ENCODE data around the gene GPR68.
"Not testable (repeated sequence)": the region's sequence is repeated elsewhere in the genome, so short reads cannot be mapped to it uniquely, and the experiment has no call there.

GPR68 gene

GRCh38 chr14:91228112-91229004 lies 16.1 kb downstream of the GPR68 start:
- peak; percentile 88 to 91 for DNase-seq

- peak; percentile 33 to 46 for DNase-seq
Measured at GRCh38 chr14:91227183-91227628, 17.3 kb downstream of the GPR68 start.

- not testable (repeated sequence) for DNase-seq
Measured at GRCh38 chr14:91226360-91226759, 18.1 kb downstream of the GPR68 start.

GRCh38 chr14:91225025-91225424 lies 19.5 kb downstream of the GPR68 start:
- DNase-seq: no peak

- peak; percentile 34 to 51 for DNase-seq
Measured at GRCh38 chr14:91223028-91223783, 21.3 kb downstream of the GPR68 start.

GRCh38 chr14:91221270-91221669 lies 23.2 kb downstream of the GPR68 start:
- no peak for DNase-seq

- DNase-seq: no peak
Measured at GRCh38 chr14:91220581-91221000, 23.9 kb downstream of the GPR68 start.

- DNase-seq: no peak
Measured at GRCh38 chr14:91219517-91220389, 24.8 kb downstream of the GPR68 start.

GRCh38 chr14:91218014-91218413 lies 26.5 kb downstream of the GPR68 start:
- no peak for DNase-seq

- DNase-seq: no peak
Measured at GRCh38 chr14:91216731-91217226, 27.7 kb downstream of the GPR68 start.

GRCh38 chr14:91215381-91215780 lies 29.1 kb downstream of the GPR68 start:
- DNase-seq: no peak

GRCh38 chr14:91214306-91214705 lies 30.2 kb downstream of the GPR68 start:
- no peak for DNase-seq

- DNase-seq: no peak
Measured at GRCh38 chr14:91211017-91211416, 33.5 kb downstream of the GPR68 start.

- no peak for DNase-seq
Measured at GRCh38 chr14:91207008-91207407, 37.5 kb downstream of the GPR68 start.

GRCh38 chr14:91205459-91205858 lies 39.0 kb downstream of the GPR68 start:
- DNase-seq: no peak

- DNase-seq: no peak
Measured at GRCh38 chr14:91204657-91205056, 39.8 kb downstream of the GPR68 start.

- DNase-seq: peak; percentile 18 to 35
Measured at GRCh38 chr14:91202234-91202974, 42.1 kb downstream of the GPR68 start.

- not testable (repeated sequence) for DNase-seq
Measured at GRCh38 chr14:91200802-91201201, 43.7 kb downstream of the GPR68 start.

GRCh38 chr14:91197631-91198030 lies 46.9 kb downstream of the GPR68 start:
- DNase-seq: no peak

- DNase-seq: no peak
Measured at GRCh38 chr14:91195881-91196280, 48.6 kb downstream of the GPR68 start.

- DNase-seq: no peak
Measured at GRCh38 chr14:91193069-91193468, 51.4 kb downstream of the GPR68 start.

GRCh38 chr14:91190853-91191252 lies 53.7 kb downstream of the GPR68 start:
- no peak for DNase-seq
